ENCODE results near the gene PMVK. TPM values are rescaled to one million over a fixed set of nuclear protein-coding genes. Genes with fewer than 3 reads are reported as not detected.

PMVK gene
- total RNA-seq, 4 donors from 2014 or later: 2.6 to 21.2 (median 6.4) TPM

DNA sequence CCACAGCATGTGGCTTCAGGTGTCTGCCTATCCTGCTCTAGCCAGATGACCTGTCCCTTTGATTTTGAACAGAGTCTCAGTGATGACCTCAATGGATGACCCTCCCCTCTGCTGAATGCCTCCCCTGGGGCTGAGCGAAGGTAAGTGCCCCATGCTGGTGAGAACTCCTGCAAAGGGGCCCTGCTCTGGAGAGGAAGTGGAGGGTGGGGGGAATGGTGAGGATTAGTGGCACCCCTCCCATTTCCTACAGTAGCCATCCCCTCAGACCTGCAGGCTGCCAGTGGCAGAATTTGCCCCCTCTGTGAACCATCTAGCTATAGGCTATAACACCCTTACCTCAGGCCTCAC is 3.7 kb upstream of the PMVK start:
- H3K4me3 ChIP-seq: no peak overlapping the region
- TF ChIP-seq, protein P1, sequence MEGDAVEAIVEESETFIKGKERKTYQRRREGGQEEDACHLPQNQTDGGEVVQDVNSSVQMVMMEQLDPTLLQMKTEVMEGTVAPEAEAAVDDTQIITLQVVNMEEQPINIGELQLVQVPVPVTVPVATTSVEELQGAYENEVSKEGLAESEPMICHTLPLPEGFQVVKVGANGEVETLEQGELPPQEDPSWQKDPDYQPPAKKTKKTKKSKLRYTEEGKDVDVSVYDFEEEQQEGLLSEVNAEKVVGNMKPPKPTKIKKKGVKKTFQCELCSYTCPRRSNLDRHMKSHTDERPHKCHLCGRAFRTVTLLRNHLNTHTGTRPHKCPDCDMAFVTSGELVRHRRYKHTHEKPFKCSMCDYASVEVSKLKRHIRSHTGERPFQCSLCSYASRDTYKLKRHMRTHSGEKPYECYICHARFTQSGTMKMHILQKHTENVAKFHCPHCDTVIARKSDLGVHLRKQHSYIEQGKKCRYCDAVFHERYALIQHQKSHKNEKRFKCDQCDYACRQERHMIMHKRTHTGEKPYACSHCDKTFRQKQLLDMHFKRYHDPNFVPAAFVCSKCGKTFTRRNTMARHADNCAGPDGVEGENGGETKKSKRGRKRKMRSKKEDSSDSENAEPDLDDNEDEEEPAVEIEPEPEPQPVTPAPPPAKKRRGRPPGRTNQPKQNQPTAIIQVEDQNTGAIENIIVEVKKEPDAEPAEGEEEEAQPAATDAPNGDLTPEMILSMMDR (IDR thresholded peaks at IDR 0.05): no peak
- TF ChIP-seq POLR2A (IDR thresholded peaks at IDR 0.05): no peak
- no peak for DNase-seq
- intact Hi-C loops (cut with DNase I; ENCODE audit: low total_unique reads): no loop called here
- H3K4me1 ChIP-seq: no peaks in the 10 kb centered on the region
- H3K9me3 ChIP-seq: no peaks in the 10 kb centered on the region
- peak overlapping the region in 1 of 2 donors; percentile 16 for H3K27ac ChIP-seq
- H3K36me3 ChIP-seq: no peaks in the 10 kb centered on the region
- H3K27me3 ChIP-seq: no peaks in the 10 kb centered on the region

DNA sequence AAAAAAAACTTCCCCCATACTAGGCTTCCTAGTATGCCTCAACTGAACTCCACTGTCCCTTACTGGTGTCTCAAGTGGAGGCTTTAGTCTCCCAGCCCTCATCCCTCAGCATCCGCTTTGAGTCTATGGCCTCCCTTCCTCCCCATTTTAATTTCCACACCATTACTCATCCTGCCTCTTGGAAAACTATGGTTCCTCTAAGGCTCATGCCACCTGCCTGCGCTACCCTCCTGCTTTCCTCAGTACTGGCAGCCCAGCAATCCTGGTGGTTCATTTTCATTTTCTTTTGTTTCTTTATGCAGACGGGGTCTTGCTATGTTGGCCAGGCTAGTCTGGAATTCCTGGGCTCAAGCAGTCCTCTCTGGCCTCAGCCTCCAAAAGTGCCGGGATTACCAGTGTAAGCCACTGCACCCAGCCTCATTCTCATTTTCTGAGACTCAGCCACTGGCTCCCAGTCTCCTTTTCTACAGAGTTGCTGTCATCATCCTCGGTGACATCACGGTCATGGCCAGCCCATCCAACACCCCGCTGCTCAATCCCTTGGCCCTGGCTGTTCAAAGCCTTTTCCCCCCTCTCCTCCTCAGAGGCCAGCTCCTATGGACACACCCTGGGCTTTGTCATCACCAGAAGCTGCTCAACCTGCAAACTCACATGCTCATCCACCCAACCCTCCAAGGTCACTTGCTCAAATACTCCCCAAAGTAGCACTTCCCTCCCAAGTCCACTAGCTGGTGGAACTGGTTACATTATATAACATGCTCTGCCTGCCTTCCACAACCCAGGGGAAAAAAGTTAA is 2.3 kb upstream of the PMVK start:
- intact Hi-C loops (cut with DNase I; ENCODE audit: low total_unique reads): no loop called here
- DNase-seq: no peak
- TF ChIP-seq POLR2A (IDR thresholded peaks at IDR 0.05): no peak
- TF ChIP-seq, protein P1 (IDR thresholded peaks at IDR 0.05): no peak
- H3K9me3 ChIP-seq: no peaks in the 10 kb centered on the region
- peak overlapping the region; percentile 93 to 98 for H3K27ac ChIP-seq
- no peaks in the 10 kb centered on the region for H3K27me3 ChIP-seq
- H3K36me3 ChIP-seq: no peaks in the 10 kb centered on the region
- H3K4me1 ChIP-seq: no peaks in the 10 kb centered on the region
- no peak overlapping the region for H3K4me3 ChIP-seq

DNA sequence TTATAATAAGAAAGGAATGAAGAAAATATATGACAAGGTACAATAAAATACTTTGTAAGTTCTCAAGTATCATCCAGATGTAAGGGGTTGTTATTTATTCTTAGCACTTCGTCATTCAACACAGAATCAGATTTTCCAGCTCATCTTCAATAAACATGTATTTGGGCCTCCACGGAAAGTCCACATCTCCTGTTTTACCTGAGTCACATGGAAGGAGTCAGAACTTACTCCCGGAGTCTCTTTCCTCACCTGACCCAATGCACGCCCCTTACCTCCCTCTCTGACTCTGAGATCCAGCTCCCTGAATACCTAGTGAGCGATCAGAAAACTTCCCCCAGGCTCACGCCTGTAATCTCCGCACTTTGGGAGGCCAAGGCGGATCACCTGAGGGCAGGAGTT is 1.5 kb upstream of the PMVK start:
- H3K9me3 ChIP-seq: no peaks in the 10 kb centered on the region
- H3K27ac ChIP-seq: peak overlapping the region; percentile 93 to 98
- H3K36me3 ChIP-seq: no peaks in the 10 kb centered on the region
- intact Hi-C loops (cut with DNase I; ENCODE audit: low total_unique reads): no loop called here
- DNase-seq: no peak
- peak overlapping the region in 1 of 2 donors; percentile 59 for H3K4me3 ChIP-seq
- no peaks in the 10 kb centered on the region for H3K4me1 ChIP-seq
- TF ChIP-seq POLR2A (IDR thresholded peaks at IDR 0.05): no peak
- TF ChIP-seq, protein P1 (IDR thresholded peaks at IDR 0.05): no peak
- H3K27me3 ChIP-seq: no peaks in the 10 kb centered on the region

DNA sequence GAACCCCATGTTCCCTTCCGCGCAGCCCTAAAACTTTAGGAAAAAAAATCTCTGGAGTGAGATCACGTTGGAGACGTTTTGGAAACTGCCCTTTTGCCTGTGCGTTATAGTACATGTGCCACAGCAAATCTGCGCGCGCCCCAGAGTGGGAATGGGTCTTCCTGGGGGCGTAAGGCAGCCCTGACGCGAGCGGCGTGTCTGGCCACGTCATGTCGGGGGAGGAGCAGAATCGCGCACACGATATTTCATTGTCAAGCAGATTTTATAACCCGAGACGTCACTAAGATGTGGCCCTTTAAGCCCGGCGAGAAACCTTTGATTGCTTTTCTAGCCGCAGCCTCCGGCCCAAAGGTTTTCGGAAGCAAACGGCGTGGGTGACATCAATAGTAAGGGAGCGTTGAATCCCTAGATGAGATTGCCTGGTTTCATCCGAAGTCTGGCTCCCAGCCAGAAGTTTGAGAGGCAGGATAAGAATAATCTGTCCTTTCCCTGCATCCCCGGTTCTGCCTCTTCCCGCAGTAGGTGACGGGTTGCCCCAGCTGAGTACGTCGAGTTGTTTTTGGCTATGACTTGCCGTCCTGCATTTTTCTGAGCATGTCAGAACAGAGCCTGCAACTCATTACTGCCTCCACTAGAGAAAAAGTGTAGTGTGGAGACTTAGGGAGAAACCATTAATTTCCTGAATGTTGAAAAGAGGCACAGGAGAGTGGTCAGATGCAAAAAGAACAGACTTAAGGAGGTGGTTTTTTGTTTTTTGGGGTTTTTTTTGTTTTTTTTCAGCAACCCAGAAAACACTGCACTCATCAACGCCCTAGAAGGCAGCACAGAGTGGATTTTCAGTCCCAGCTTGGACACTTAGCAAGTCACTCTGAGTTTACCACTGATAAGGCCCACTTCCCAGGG is 817 bp upstream of the PMVK start:
- Histone ChIP-seq H3K4me3 (peak overlapping the region; percentile 56 to 59), H3K36me3 (no peaks in the 10 kb centered on the region), H3K27me3 (no peaks in the 10 kb centered on the region), H3K27ac (peak overlapping the region; percentile 93 to 98), H3K4me1 (no peaks in the 10 kb centered on the region), H3K9me3 (no peaks in the 10 kb centered on the region)
- TF ChIP-seq, protein P1 (IDR thresholded peaks at IDR 0.05): peak in 2 of 4 experiments; percentile 30 to 40
- peak; percentile 56 to 67 for TF ChIP-seq POLR2A (IDR thresholded peaks at IDR 0.05)
- intact Hi-C loops (cut with DNase I; ENCODE audit: low total_unique reads): no loop called here
- DNase-seq: peak; percentile 89 to 94
